RWPE2 (cell line): ENCODE measurements around the gene TBC1D23.
"Not testable (repeated sequence)": the region's sequence is repeated elsewhere in the genome, so short reads cannot be mapped to it uniquely, and the experiment has no call there.

Experiments used
- ATAC-seq: fragments of 200-7000 bp; cut with Tn5 transposase; 3 replicates; pipeline ENCODE4 v1.9.1; 2021; ENCODE audit warnings: low read depth
- DNase-seq: peaks from one replicate; pipeline ENCODE4 v3.0.0-alpha.2; 2020; ENCODE audit warnings: low spot score
- H3K27ac ChIP-seq: fragments of 450-650 bp; 2 replicates; pipeline ENCODE4 v1.5.1; 2017; ENCODE audit warnings: mild to moderate bottlenecking; ENCODE audit not compliant: poor library complexity, severe bottlenecking
- H3K27me3 ChIP-seq: fragments of 250-450 bp; sonication (Bioruptor Pico); 2 replicates; pipeline ENCODE4 v1.5.1; 2021; ENCODE audit warnings: mild to moderate bottlenecking, moderate library complexity; ENCODE audit not compliant: insufficient read depth, poor library complexity, severe bottlenecking
- H3K36me3 ChIP-seq: fragments of 250-450 bp; sonication (Bioruptor Pico); 2 replicates; pipeline ENCODE4 v1.5.1; 2020; ENCODE audit warnings: low read depth, mild to moderate bottlenecking, moderate library complexity
- H3K4me1 ChIP-seq: fragments of 250-450 bp; sonication (Bioruptor Pico); 2 replicates; pipeline ENCODE4 v1.5.1; 2021; ENCODE audit warnings: mild to moderate bottlenecking, moderate library complexity; ENCODE audit not compliant: insufficient read depth, poor library complexity, severe bottlenecking
- H3K4me3 ChIP-seq: fragments of 250-450 bp; sonication (Bioruptor Pico); 2 replicates; pipeline ENCODE4 v1.5.1; 2021; ENCODE audit warnings: mild to moderate bottlenecking, moderate library complexity; ENCODE audit not compliant: severe bottlenecking
- H3K9me3 ChIP-seq: fragments of 250-450 bp; sonication (Bioruptor Pico); 2 replicates; pipeline ENCODE4 v1.5.1; 2021; ENCODE audit warnings: mild to moderate bottlenecking, moderate library complexity; ENCODE audit not compliant: severe bottlenecking
- TF ChIP-seq, protein P1 (sequence below): fragments of 450-650 bp; IDR thresholded peaks from one replicate; pipeline ENCODE4 v1.5.1; 2017; ENCODE audit warnings: mild to moderate bottlenecking, moderate library complexity; ENCODE audit not compliant: poor library complexity, severe bottlenecking

Gene TBC1D23

DNA sequence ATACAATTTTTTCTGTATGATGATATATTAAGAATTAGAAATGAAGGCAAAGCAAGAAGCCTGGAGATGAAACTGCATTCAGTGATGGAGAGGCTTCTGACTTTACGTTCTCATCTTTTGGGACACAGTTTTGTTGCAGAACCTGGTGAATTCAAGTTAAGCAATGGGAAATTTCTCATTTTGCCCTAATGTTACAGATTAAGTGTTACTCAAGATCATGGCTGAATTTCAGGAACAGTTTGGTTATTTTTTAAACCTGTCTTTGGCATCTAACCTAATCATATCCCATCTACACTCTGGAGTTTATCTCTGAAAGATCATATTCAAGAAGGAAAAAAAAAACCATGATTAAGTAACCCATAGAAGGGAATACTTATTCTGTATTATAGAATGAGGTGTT is 79.7 kb downstream of the TBC1D23 start:
- DNase-seq (no peak), ATAC-seq (no peak)
- TF ChIP-seq, protein P1, sequence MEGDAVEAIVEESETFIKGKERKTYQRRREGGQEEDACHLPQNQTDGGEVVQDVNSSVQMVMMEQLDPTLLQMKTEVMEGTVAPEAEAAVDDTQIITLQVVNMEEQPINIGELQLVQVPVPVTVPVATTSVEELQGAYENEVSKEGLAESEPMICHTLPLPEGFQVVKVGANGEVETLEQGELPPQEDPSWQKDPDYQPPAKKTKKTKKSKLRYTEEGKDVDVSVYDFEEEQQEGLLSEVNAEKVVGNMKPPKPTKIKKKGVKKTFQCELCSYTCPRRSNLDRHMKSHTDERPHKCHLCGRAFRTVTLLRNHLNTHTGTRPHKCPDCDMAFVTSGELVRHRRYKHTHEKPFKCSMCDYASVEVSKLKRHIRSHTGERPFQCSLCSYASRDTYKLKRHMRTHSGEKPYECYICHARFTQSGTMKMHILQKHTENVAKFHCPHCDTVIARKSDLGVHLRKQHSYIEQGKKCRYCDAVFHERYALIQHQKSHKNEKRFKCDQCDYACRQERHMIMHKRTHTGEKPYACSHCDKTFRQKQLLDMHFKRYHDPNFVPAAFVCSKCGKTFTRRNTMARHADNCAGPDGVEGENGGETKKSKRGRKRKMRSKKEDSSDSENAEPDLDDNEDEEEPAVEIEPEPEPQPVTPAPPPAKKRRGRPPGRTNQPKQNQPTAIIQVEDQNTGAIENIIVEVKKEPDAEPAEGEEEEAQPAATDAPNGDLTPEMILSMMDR = no peak
- peaks cover 67% of the 10 kb centered on the region for H3K36me3 ChIP-seq
- no peaks in the 10 kb centered on the region for H3K9me3 ChIP-seq
- no peaks in the 10 kb centered on the region for H3K4me1 ChIP-seq
- H3K27ac ChIP-seq = no peak overlapping the region
- H3K27me3 ChIP-seq = no peaks in the 10 kb centered on the region
- no peak overlapping the region for H3K4me3 ChIP-seq

DNA sequence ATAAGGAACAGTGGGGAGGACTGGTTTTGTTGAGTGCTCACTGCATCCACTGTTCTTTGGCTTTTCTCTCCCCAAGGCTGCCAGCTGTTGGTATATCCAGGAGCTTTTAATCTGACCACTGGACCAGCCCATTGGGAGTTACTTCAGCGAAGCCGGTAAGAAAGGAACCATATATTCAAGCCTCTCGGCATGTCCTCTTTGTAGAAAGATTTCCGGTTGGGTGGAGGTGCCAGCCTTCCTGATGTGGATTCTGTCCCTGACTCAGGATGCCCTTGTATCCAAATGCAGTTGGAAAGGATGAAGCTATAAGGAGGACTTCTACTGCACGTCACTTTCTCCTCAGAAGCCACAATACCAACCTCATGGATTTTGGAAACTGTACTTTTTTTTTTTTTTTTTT is 87.9 kb downstream of the TBC1D23 start:
- Histone ChIP-seq H3K9me3 (no peaks in the 10 kb centered on the region), H3K36me3 (peaks cover 87% of the 10 kb centered on the region), H3K27ac (no peak overlapping the region), H3K4me3 (no peak overlapping the region), H3K27me3 (no peaks in the 10 kb centered on the region), H3K4me1 (no peaks in the 10 kb centered on the region)
- TF ChIP-seq, protein P1 = no peak
- DNase-seq (no peak), ATAC-seq (no peak)

DNA sequence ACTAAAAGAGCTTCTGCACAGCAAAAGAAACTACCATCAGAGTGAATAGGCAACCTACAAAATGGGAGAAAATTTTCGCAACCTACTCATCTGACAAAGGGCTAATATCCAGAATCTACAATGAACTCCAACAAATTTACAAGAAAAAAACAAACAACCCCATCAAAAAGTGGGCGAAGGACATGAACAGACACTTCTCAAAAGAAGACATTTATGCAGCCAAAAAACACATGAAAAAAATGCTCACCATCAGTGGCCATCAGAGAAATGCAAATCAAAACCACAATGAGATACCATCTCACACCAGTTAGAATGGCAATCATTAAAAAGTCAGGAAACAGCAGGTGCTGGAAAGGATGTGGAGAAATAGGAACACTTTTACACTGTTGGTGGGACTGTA is 91.0 kb downstream of the TBC1D23 start:
- not testable (repeated sequence) for H3K9me3 ChIP-seq, ATAC-seq, H3K27me3 ChIP-seq, H3K4me3 ChIP-seq, DNase-seq, H3K27ac ChIP-seq, H3K4me1 ChIP-seq
- H3K36me3 ChIP-seq = peaks cover 91% of the 10 kb centered on the region

DNA sequence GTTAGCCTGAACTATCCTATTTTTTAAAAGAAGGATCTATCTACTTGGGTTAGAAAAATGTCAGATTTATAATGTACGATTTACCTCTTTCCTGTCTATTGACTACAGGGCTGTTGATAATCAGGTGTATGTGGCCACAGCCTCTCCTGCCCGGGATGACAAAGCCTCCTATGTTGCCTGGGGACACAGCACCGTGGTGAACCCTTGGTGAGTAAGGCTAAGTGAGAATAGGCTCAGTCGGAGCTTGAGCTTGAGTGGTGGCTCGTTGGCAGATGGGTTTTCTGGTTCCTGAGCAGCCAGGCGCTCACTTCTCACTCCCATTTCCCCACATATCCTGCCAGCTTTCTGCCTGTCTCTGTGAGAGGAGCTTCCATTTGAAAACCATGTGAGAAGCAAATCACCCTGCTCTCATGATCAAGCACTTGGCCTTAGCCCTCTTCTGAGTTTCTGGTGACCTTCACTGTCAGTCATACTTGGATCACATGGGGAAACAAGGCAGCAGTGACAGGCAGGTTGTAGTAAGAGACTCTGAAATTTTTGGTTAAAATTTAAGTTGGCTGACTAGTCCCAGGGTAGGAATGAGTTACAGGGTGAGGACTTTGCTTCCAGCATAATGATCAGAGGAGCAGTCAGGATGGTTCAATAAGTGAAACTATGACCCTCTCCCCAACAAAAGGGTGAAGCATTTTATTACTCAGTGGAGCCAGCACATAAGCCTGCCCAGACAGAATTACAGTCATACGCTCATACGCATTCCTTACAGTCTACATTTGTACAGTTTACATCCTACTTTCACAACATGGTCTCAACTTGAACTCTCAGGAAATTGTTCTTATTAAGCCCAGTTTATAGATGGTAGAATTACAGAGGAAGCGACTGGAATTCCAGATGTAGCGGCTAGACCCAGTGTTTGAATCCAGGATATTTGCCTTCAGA is 91.8 kb downstream of the TBC1D23 start:
- TF ChIP-seq, protein P1 = no peak
- no peak overlapping the region for H3K4me3 ChIP-seq
- peaks cover 89% of the 10 kb centered on the region for H3K36me3 ChIP-seq
- ATAC-seq (no peak), DNase-seq (no peak)
- H3K4me1 ChIP-seq = no peaks in the 10 kb centered on the region
- no peaks in the 10 kb centered on the region for H3K9me3 ChIP-seq
- H3K27me3 ChIP-seq = no peaks in the 10 kb centered on the region
- H3K27ac ChIP-seq = no peak overlapping the region

DNA sequence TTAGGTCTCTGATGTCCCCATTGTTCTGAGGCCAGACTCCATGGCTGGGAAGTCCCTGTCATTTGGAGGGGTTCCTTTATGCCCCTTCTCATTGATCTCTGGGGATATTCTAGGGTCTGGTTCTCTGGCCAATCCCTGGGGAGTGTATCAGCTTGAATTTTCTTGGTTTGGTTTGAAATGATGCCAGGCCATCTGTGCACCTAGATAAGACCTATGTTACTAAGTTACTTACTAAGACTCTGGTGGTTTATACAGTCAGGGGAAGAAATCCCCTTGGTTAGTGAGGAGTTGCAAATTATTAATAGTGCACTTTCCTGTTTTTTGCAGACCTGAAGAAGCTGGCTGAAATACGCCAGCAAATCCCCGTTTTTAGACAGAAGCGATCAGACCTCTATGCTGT is 94.1 kb downstream of the TBC1D23 start:
- Histone ChIP-seq H3K27ac (no peak overlapping the region), H3K36me3 (peaks cover 71% of the 10 kb centered on the region), H3K4me1 (no peaks in the 10 kb centered on the region), H3K27me3 (no peaks in the 10 kb centered on the region), H3K4me3 (no peak overlapping the region), H3K9me3 (no peaks in the 10 kb centered on the region)
- DNase-seq (no peak), ATAC-seq (no peak)
- TF ChIP-seq, protein P1 = no peak
